Measurements from ENCODE around the gene POLR3H.
A peak's percentile ranks its signal among the peaks of the same experiment; 100 is the strongest.

Gene POLR3H

DNA sequence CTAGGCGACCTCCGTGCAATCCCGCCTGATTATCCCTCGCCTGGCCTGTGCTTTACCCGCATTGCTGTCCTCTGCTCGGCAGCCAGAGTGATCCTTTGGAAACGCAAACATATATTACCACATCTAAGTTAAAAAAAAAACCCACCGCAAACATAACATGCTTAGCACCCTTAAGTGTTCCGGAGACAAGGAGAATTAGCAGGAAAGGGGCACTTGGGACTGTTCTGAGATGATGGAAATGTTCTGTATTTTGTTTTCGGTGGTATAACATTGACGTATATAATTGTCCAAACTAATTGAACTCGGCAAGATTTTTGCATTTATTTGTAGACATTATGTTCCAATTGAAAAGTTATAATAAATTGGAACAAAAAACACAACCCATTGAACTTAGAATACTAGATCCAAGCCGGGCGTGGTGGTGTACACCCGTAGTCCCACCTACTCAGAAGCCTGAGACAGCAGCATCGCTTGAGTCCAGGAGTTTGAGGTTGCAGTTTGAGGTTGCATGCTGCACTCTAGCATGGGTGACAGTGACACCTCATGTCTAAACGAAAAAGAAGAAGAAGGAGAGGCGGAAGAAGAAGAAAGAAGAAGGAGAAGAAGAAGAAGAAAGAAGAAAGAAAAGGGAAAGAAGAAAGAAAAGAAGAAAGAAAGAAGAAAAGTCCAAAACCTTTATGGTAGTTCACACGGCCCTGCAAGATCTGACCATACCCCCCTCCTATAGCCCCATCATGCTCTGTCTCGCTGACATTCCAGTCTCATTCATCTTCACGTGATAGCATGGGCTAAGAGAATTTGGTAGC, 604 bp upstream of the POLR3H start:
- Histone ChIP-seq H3K9me3 (ENCODE audit: control insufficient read depth, insufficient read depth, low read length) (no peaks in the 10 kb centered on the region), H3K4me2 (ENCODE audit: low read length) (peak overlapping the region; percentile 99), H3K36me3 (ENCODE audit: control insufficient read depth, low read length) (peaks cover 32% of the 10 kb centered on the region), H4K20me1 (ENCODE audit: control insufficient read depth, insufficient read depth, low read depth, low read length) (no peaks in the 10 kb centered on the region; the same call in 1 of the 2 replicates), H3K79me2 (ENCODE audit: control insufficient read depth, low read length) (peaks cover 48% of the 10 kb centered on the region), H3K4me1 (ENCODE audit: control insufficient read depth, low read length) (peaks cover 26% of the 10 kb centered on the region), H3K9me2 (replicated peaks; ENCODE audit: control insufficient read depth, low read length) (no peaks in the 10 kb centered on the region), H3K27me3 (ENCODE audit: control insufficient read depth, low read length) (no peaks in the 10 kb centered on the region), H3K4me3 (ENCODE audit: low read length) (peak overlapping the region; percentile 100), H3F3A (ENCODE audit: control insufficient read depth, insufficient read depth) (no peaks in the 10 kb centered on the region; the same call in 1 of the 2 replicates), H3K27ac (ENCODE audit: low read depth, low read length) (no peak overlapping the region)
- no peak for TF ChIP-seq EZH2phosphoT487 (IDR thresholded peaks at IDR 0.05; ENCODE audit: borderline replicate concordance, low read length)
- TF ChIP-seq, protein P1, sequence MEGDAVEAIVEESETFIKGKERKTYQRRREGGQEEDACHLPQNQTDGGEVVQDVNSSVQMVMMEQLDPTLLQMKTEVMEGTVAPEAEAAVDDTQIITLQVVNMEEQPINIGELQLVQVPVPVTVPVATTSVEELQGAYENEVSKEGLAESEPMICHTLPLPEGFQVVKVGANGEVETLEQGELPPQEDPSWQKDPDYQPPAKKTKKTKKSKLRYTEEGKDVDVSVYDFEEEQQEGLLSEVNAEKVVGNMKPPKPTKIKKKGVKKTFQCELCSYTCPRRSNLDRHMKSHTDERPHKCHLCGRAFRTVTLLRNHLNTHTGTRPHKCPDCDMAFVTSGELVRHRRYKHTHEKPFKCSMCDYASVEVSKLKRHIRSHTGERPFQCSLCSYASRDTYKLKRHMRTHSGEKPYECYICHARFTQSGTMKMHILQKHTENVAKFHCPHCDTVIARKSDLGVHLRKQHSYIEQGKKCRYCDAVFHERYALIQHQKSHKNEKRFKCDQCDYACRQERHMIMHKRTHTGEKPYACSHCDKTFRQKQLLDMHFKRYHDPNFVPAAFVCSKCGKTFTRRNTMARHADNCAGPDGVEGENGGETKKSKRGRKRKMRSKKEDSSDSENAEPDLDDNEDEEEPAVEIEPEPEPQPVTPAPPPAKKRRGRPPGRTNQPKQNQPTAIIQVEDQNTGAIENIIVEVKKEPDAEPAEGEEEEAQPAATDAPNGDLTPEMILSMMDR (IDR thresholded peaks at IDR 0.05; ENCODE audit: low read depth, low read length, poor library complexity, severe bottlenecking) = no peak

DNA sequence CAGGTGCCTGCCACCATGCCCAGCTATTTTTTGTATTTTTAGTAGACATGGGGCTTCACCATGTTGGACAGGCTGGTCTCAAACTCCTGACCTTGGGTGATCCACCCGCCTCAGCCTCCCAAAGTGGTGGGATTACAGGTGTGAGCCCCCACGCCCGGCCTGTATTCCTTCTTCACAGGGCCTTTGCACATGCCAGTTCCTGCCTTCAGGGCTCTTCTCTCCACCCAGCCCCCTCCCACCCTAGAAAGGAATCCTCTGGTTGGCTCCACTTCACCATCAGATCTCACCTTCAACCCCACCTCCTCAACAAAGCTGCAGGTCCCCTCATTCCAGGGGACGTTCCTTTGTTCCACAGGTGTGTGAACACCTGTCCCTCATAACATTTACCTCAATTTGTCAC, 2.0 kb downstream of the POLR3H start:
- Histone ChIP-seq H4K20me1 (ENCODE audit: control insufficient read depth, insufficient read depth, low read depth, low read length) (no peaks in the 10 kb centered on the region; the same call in 1 of the 2 replicates), H3K4me1 (ENCODE audit: control insufficient read depth, low read length) (peaks cover 26% of the 10 kb centered on the region), H3F3A (ENCODE audit: control insufficient read depth, insufficient read depth) (peaks cover 2% of the 10 kb centered on the region; the same call in 1 of the 2 replicates), H3K79me2 (ENCODE audit: control insufficient read depth, low read length) (peaks cover 68% of the 10 kb centered on the region), H3K27me3 (ENCODE audit: control insufficient read depth, low read length) (no peaks in the 10 kb centered on the region), H3K9me3 (ENCODE audit: control insufficient read depth, insufficient read depth, low read length) (no peaks in the 10 kb centered on the region), H3K9me2 (replicated peaks; ENCODE audit: control insufficient read depth, low read length) (no peaks in the 10 kb centered on the region), H3K4me2 (ENCODE audit: low read length) (peak overlapping the region; percentile 99), H3K36me3 (ENCODE audit: control insufficient read depth, low read length) (peaks cover 51% of the 10 kb centered on the region), H3K27ac (ENCODE audit: low read depth, low read length) (no peak overlapping the region), H3K4me3 (ENCODE audit: low read length) (peak overlapping the region; percentile 100)
- TF ChIP-seq, protein P1 (IDR thresholded peaks at IDR 0.05; ENCODE audit: low read depth, low read length, poor library complexity, severe bottlenecking) = no peak
- no peak for TF ChIP-seq EZH2phosphoT487 (IDR thresholded peaks at IDR 0.05; ENCODE audit: borderline replicate concordance, low read length)

DNA sequence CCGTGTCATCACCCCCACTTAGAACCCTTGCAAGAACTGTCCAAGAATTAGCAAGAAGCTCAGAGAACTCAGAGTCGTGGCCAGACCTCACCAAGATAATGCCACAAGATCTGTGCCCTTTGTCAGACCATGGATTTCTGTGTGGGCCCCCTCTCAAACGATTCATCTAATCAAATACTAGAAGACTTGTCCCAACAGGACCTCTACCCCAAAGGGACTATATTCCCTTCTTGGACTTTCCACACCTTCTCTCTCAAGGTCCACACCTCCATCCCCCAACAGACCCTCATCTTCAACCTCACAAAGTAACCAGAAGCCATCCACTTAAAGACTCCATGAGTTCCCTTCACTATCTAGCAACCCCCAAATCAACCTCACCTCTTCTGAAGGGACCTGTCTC, 2.8 kb downstream of the POLR3H start:
- H3K4me1 ChIP-seq (ENCODE audit: control insufficient read depth, low read length) = peaks cover 26% of the 10 kb centered on the region
- no peaks in the 10 kb centered on the region for H3K9me2 ChIP-seq (replicated peaks; ENCODE audit: control insufficient read depth, low read length)
- peak overlapping the region; percentile 100; the same call in 1 of the 2 replicates for H3K4me3 ChIP-seq (ENCODE audit: low read length)
- peaks cover 2% of the 10 kb centered on the region; the same call in 1 of the 2 replicates for H3F3A ChIP-seq (ENCODE audit: control insufficient read depth, insufficient read depth)
- H3K36me3 ChIP-seq (ENCODE audit: control insufficient read depth, low read length) = peaks cover 54% of the 10 kb centered on the region
- H3K9me3 ChIP-seq (ENCODE audit: control insufficient read depth, insufficient read depth, low read length) = no peaks in the 10 kb centered on the region
- no peaks in the 10 kb centered on the region for H3K27me3 ChIP-seq (ENCODE audit: control insufficient read depth, low read length)
- H4K20me1 ChIP-seq (ENCODE audit: control insufficient read depth, insufficient read depth, low read depth, low read length) = no peaks in the 10 kb centered on the region; the same call in 1 of the 2 replicates
- no peak overlapping the region for H3K27ac ChIP-seq (ENCODE audit: low read depth, low read length)
- peaks cover 71% of the 10 kb centered on the region for H3K79me2 ChIP-seq (ENCODE audit: control insufficient read depth, low read length)
- H3K4me2 ChIP-seq (ENCODE audit: low read length) = peak overlapping the region; percentile 99
- no peak for TF ChIP-seq EZH2phosphoT487 (IDR thresholded peaks at IDR 0.05; ENCODE audit: borderline replicate concordance, low read length)
- TF ChIP-seq, protein P1 (IDR thresholded peaks at IDR 0.05; ENCODE audit: low read depth, low read length, poor library complexity, severe bottlenecking) = no peak
